ENCODE results near the gene THOC2.

DNA sequence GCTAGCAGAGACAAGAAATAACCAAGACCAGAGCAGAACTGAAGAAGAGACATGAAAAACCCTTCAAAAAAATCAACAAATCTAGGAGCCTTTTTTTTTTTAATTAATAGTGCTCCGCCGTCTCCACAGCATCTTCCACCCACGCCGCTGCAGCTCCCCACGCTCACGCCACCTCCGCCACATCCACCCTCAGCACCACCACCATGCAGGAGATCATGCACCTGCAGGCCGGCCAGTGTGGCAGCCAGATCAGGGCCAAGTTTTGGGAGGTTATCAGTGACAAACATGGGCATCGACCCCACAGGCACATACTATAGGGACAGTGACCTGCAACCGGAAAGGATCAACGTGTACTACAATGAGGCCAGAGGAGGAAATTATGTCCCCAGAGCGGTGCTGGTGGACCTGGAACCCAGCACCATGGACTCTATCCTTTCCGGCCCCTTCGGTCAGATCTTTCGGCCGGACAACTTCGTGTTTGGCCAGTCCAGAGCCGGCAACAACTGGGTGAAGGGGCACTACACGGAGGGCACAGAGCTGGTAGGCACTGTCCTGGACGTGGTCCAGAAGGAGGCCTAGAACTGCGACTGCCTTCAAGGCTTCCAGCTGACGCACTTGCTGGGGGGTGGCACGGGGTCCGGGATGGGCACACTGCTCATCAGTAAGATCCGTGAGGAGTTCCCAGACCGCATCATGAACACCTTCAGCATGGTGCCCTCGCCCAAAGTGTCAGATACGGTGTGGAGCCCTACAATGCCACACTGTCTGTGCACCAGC, 171.2 kb downstream of the THOC2 start:
- no peak for TF ChIP-seq TAF1 (IDR thresholded peaks at IDR 0.05; ENCODE audit: control insufficient read depth, extremely low read depth, insufficient read depth, low read length, severe bottlenecking)
- no peak for TF ChIP-seq NCOA2 (IDR thresholded peaks at IDR 0.05; ENCODE audit: partially characterized antibody in 2 of 2)
- TF ChIP-seq, protein P1, sequence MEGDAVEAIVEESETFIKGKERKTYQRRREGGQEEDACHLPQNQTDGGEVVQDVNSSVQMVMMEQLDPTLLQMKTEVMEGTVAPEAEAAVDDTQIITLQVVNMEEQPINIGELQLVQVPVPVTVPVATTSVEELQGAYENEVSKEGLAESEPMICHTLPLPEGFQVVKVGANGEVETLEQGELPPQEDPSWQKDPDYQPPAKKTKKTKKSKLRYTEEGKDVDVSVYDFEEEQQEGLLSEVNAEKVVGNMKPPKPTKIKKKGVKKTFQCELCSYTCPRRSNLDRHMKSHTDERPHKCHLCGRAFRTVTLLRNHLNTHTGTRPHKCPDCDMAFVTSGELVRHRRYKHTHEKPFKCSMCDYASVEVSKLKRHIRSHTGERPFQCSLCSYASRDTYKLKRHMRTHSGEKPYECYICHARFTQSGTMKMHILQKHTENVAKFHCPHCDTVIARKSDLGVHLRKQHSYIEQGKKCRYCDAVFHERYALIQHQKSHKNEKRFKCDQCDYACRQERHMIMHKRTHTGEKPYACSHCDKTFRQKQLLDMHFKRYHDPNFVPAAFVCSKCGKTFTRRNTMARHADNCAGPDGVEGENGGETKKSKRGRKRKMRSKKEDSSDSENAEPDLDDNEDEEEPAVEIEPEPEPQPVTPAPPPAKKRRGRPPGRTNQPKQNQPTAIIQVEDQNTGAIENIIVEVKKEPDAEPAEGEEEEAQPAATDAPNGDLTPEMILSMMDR (IDR thresholded peaks at IDR 0.05 in 2 of 3, conservative IDR thresholded peaks at IDR 0.05 in 1 of 3; ENCODE audit: insufficient read depth in 2 of 3, low read depth in 1 of 3, low read length in 3 of 3): no peak
- TF ChIP-seq, protein P2, sequence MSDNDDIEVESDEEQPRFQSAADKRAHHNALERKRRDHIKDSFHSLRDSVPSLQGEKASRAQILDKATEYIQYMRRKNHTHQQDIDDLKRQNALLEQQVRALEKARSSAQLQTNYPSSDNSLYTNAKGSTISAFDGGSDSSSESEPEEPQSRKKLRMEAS (CRISPR knock-in tag; IDR thresholded peaks at IDR 0.05): no peak
- TF ChIP-seq ZNF217 (CRISPR knock-in tag; IDR thresholded peaks at IDR 0.05): no peak
- no peak for TF ChIP-seq ASH1L (IDR thresholded peaks at IDR 0.05; ENCODE audit: borderline replicate concordance, low read depth, partially characterized antibody)
- no peak for TF ChIP-seq ZZZ3 (IDR thresholded peaks at IDR 0.05)
- TF ChIP-seq POLR2B (IDR thresholded peaks at IDR 0.05; ENCODE audit: low read depth, partially characterized antibody): no peak
- TF ChIP-seq PML (IDR thresholded peaks at IDR 0.05; ENCODE audit: low read length): no peak
- no peak for TF ChIP-seq SP1 (CRISPR knock-in tag; IDR thresholded peaks at IDR 0.05)
- TF ChIP-seq, protein P3, sequence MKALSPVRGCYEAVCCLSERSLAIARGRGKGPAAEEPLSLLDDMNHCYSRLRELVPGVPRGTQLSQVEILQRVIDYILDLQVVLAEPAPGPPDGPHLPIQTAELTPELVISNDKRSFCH (CRISPR knock-in tag; IDR thresholded peaks at IDR 0.05): no peak
- TF ChIP-seq, protein P3 (tag; IDR thresholded peaks at IDR 0.05): no peak
- TF ChIP-seq SRF (CRISPR knock-in tag; IDR thresholded peaks at IDR 0.05): no peak
- no peak for TF ChIP-seq EZH2 (IDR thresholded peaks at IDR 0.05; ENCODE audit: borderline replicate concordance, low read depth, low read length)
